AG04450 (cell line): ENCODE data around the gene ADAM22. TPM values are rescaled to one million over a fixed set of nuclear protein-coding genes. Genes with fewer than 3 reads are reported as not detected.

Source experiments
- CTCF ChIA-PET: fragments of 300-600, 350-600 bp; formaldehyde crosslinking; extraction: SDS; loops from one replicate; lab custom pipeline; 2022; ENCODE audit warnings: antibody characterized with exemption, inconsistent platforms; lab: Charles Lee
- POLR2A ChIA-PET: fragments of 350-600 bp; formaldehyde crosslinking; extraction: SDS; loops from one replicate; lab custom pipeline; 2021; ENCODE audit warnings: antibody characterized with exemption, inconsistent platforms; lab: Yijun Ruan, JAX
- DNase-seq: peaks from one replicate; pipeline ENCODE4 v3.0.0-alpha.2; 2011; ENCODE audit warnings: low read depth, low spot score
- H3K27ac ChIP-seq: one replicate; pipeline ENCODE4 v1.5.1; 2012; ENCODE audit warnings: low read depth, low read length, control low read depth
- H3K27me3 ChIP-seq: one replicate; pipeline ENCODE4 v1.6.0; 2012; ENCODE audit warnings: low read length; ENCODE audit not compliant: control insufficient read depth, insufficient read depth
- H3K4me3 ChIP-seq: 2 replicates; pipeline ENCODE4 v1.5.1; 2011; ENCODE audit warnings: mild to moderate bottlenecking, low read depth, low read length, control low read depth
- H3K9me3 ChIP-seq: 2 replicates; pipeline ENCODE4 v1.5.1; 2012; ENCODE audit warnings: low read length; ENCODE audit not compliant: control insufficient read depth, insufficient read depth
- polyA plus RNA-seq: library from polyadenylated mRNA; depleted of rRNA; stranded (reverse); fragments of >200 nt; gene quantifications from 2 replicates; pipeline ENCODE4 v1.2.3, GENCODE V29; 2011
- TF ChIP-seq, protein P1 (sequence below): IDR thresholded peaks from 2 replicates; pipeline ENCODE4 v1.5.1; 2011; ENCODE audit warnings: low read depth, low read length, control low read depth, inconsistent platforms

ADAM22 gene
- polyA plus RNA-seq, 1 experiment = 0.33 TPM

DNA sequence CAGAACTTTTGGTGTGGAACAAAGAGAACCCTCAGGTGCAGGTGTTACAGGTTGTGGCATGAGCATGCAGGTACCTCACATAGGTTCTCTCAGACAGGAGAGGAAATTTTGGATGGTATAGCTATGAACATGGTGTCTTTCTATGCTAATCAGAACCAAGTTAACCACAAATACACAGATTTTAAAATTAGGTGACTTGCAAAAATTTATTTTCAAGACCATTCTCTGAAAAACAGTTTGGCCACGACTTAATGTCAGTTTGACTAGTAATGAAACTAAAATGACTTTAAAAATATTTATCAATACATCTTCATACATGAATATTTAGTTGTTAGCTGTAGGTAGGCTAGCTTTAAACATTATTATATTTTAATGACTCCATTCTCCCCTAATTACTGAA lies 156.2 kb downstream of the ADAM22 start:
- H3K9me3 ChIP-seq = no peaks in the 10 kb centered on the region
- DNase-seq = no peak
- TF ChIP-seq, protein P1, sequence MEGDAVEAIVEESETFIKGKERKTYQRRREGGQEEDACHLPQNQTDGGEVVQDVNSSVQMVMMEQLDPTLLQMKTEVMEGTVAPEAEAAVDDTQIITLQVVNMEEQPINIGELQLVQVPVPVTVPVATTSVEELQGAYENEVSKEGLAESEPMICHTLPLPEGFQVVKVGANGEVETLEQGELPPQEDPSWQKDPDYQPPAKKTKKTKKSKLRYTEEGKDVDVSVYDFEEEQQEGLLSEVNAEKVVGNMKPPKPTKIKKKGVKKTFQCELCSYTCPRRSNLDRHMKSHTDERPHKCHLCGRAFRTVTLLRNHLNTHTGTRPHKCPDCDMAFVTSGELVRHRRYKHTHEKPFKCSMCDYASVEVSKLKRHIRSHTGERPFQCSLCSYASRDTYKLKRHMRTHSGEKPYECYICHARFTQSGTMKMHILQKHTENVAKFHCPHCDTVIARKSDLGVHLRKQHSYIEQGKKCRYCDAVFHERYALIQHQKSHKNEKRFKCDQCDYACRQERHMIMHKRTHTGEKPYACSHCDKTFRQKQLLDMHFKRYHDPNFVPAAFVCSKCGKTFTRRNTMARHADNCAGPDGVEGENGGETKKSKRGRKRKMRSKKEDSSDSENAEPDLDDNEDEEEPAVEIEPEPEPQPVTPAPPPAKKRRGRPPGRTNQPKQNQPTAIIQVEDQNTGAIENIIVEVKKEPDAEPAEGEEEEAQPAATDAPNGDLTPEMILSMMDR = no peak
- no peaks in the 10 kb centered on the region for H3K27me3 ChIP-seq
- H3K27ac ChIP-seq = no peak overlapping the region
- H3K4me3 ChIP-seq = no peak overlapping the region
- CTCF ChIA-PET = interaction anchor here (1.2 kb wide), 1 partner anchor 21 kb away, joined by 6 read pairs; no protein-coding TSS in a partner anchor
- POLR2A ChIA-PET = no interaction called here

DNA sequence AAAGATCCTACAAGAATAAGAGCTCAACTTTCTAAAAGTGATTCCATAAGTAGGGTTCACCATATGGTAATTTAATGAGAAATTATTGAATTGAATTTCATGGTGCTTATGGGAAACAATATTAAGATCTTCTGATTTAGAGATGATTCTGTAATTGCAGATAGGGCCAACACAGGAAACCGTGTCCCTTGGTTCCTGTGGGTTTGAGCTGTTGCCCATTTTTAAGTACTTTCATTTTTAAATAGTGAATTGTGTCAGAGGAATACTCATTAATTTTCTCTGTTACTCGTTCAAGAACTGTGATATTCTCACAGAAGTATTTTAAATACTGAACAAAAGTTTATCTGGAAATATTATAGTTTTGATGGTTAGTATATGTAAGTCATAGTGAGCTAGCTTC lies 156.6 kb downstream of the ADAM22 start:
- DNase-seq = no peak
- Histone ChIP-seq H3K27ac (no peak overlapping the region), H3K9me3 (no peaks in the 10 kb centered on the region), H3K27me3 (no peaks in the 10 kb centered on the region), H3K4me3 (no peak overlapping the region)
- TF ChIP-seq, protein P1 = no peak
- CTCF ChIA-PET = interaction anchor here (1.2 kb wide), 1 partner anchor 21 kb away, joined by 6 read pairs; no protein-coding TSS in a partner anchor
- POLR2A ChIA-PET = no interaction called here

DNA sequence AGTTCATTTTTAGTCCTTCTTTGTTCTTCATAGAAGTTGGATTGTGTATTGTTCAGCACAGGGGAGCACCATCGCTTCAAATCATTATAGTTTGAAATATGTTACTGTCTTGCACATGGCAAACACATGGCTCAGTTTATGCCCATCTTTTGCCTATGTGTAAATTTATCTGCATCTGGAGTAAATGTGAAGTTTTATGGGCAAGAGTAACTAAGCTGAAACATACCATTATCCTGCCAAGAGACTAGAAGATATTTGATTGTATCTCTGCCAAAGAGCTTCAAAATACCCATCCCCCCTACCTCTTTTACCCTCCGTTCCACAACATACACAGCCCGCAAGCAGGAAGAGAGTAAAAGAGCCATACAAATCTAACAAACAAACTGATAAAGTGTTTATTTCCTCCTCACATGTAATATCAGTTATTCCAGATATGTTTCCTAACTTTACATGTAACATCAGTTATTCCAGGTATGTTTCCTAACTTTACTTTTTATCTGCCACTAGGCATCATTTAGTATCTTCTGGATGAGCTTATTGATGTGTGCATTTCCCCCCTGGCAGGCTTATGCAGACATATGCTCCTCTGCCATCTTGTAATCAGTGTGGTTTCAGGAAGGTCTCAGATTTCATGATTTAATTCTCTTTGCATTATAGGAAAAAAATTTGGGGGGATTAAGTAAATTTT lies 158.1 kb downstream of the ADAM22 start:
- no peak for DNase-seq
- no peaks in the 10 kb centered on the region for H3K27me3 ChIP-seq
- no peak overlapping the region for H3K4me3 ChIP-seq
- H3K27ac ChIP-seq = no peak overlapping the region
- TF ChIP-seq, protein P1 = no peak
- ChIA-PET POLR2A (no interaction called here), CTCF (no interaction called here)
- no peaks in the 10 kb centered on the region for H3K9me3 ChIP-seq

DNA sequence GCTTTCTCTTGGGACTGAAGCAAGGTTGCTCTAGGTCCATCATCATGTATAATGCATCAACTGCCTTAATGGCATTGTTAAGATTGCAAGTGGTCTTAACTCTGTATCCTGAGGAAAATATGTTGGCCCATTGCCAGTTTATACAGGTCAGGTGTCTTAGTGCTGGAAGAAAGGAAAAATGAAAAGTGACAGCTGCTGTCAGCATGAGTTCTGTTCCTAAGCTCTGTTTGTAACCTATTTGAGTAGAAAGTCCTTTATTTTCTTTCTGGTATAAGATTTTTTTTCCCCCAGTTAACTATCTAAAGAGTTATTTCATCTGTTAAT lies 158.6 kb downstream of the ADAM22 start:
- no peak for DNase-seq
- CTCF ChIA-PET = no interaction called here
- Histone ChIP-seq H3K4me3 (no peak overlapping the region), H3K9me3 (no peaks in the 10 kb centered on the region), H3K27ac (no peak overlapping the region), H3K27me3 (no peaks in the 10 kb centered on the region)
- POLR2A ChIA-PET = no interaction called here
- TF ChIP-seq, protein P1 = no peak

DNA sequence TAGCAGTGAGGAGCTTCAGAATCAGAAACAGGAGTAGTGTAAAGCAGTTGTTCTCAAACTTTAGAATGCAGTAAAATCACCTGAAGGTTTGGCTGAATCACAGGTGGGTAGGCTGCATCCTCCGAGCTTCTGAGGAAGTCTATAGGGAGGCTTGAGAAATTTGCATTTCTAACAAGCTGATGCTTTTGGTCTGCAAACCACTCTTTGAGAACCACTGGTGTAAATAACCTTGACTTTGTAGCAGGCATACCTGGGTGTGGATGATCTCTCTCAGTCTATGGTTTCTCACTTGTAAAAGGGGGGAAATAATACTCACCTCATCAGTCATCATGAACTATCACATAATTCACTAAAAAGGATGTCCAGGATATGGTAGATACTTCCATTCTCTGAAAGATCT lies 167.7 kb downstream of the ADAM22 start:
- TF ChIP-seq, protein P1 = no peak
- Histone ChIP-seq H3K27me3 (no peaks in the 10 kb centered on the region), H3K27ac (no peak overlapping the region), H3K4me3 (no peak overlapping the region), H3K9me3 (no peaks in the 10 kb centered on the region)
- POLR2A ChIA-PET = no interaction called here
- CTCF ChIA-PET = interaction anchor here (0.6 to 0.9 kb wide), 2 partner anchors 10 kb away, joined by 3 to 4 read pairs; no protein-coding TSS in a partner anchor
- no peak for DNase-seq
